ENCODE measurements around the gene NRM. TPM values are rescaled to one million over a fixed set of nuclear protein-coding genes. Genes with fewer than 3 reads are reported as not detected.
A peak's percentile ranks its signal among the peaks of the same experiment; 100 is the strongest.

NRM gene
- total and polyA plus RNA-seq, 2 of the 13 experiments (the other 11 are each of a cell fraction or from before 2014, with no cell fraction given), result 12.5 to 16.0 TPM

GRCh38 chr6:30647242-30648116 lies 43.3 kb downstream of the NRM start (continued):
- TF ChIP-seq, protein P1, sequence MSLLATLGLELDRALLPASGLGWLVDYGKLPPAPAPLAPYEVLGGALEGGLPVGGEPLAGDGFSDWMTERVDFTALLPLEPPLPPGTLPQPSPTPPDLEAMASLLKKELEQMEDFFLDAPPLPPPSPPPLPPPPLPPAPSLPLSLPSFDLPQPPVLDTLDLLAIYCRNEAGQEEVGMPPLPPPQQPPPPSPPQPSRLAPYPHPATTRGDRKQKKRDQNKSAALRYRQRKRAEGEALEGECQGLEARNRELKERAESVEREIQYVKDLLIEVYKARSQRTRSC (CRISPR knock-in tag; IDR thresholded peaks at IDR 0.05; ENCODE audit: low read depth), result no peak
- TF ChIP-seq ZBTB25 (CRISPR knock-in tag; IDR thresholded peaks at IDR 0.05) (0 out of 2 replicates have a peak, but pooled peaks have one; percentile 48), SMC3 (IDR thresholded peaks at IDR 0.05; ENCODE audit: low read length) (no peak), ZNF691 (CRISPR knock-in tag; IDR thresholded peaks at IDR 0.05; ENCODE audit: borderline replicate concordance, low read depth) (peak; percentile 80), ZNF619 (CRISPR knock-in tag; IDR thresholded peaks at IDR 0.05) (peak; percentile 98; the same call in 1 of the 2 replicates), ZNF543 (CRISPR knock-in tag; IDR thresholded peaks at IDR 0.05) (peak; percentile 93), SRY (CRISPR knock-in tag; IDR thresholded peaks at IDR 0.05) (peak; percentile 95), ZNF224 (CRISPR knock-in tag; IDR thresholded peaks at IDR 0.05) (peak; percentile 90; the same call in 1 of the 2 replicates), PHF20 (CRISPR knock-in tag; IDR thresholded peaks at IDR 0.05) (peak; percentile 77)
- TF ChIP-seq, protein P2, sequence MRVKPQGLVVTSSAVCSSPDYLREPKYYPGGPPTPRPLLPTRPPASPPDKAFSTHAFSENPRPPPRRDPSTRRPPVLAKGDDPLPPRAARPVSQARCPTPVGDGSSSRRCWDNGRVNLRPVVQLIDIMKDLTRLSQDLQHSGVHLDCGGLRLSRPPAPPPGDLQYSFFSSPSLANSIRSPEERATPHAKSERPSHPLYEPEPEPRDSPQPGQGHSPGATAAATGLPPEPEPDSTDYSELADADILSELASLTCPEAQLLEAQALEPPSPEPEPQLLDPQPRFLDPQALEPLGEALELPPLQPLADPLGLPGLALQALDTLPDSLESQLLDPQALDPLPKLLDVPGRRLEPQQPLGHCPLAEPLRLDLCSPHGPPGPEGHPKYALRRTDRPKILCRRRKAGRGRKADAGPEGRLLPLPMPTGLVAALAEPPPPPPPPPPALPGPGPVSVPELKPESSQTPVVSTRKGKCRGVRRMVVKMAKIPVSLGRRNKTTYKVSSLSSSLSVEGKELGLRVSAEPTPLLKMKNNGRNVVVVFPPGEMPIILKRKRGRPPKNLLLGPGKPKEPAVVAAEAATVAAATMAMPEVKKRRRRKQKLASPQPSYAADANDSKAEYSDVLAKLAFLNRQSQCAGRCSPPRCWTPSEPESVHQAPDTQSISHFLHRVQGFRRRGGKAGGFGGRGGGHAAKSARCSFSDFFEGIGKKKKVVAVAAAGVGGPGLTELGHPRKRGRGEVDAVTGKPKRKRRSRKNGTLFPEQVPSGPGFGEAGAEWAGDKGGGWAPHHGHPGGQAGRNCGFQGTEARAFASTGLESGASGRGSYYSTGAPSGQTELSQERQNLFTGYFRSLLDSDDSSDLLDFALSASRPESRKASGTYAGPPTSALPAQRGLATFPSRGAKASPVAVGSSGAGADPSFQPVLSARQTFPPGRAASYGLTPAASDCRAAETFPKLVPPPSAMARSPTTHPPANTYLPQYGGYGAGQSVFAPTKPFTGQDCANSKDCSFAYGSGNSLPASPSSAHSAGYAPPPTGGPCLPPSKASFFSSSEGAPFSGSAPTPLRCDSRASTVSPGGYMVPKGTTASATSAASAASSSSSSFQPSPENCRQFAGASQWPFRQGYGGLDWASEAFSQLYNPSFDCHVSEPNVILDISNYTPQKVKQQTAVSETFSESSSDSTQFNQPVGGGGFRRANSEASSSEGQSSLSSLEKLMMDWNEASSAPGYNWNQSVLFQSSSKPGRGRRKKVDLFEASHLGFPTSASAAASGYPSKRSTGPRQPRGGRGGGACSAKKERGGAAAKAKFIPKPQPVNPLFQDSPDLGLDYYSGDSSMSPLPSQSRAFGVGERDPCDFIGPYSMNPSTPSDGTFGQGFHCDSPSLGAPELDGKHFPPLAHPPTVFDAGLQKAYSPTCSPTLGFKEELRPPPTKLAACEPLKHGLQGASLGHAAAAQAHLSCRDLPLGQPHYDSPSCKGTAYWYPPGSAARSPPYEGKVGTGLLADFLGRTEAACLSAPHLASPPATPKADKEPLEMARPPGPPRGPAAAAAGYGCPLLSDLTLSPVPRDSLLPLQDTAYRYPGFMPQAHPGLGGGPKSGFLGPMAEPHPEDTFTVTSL (CRISPR knock-in tag; IDR thresholded peaks at IDR 0.05; ENCODE audit: borderline replicate concordance), result peak; percentile 31; the same call in 1 of the 2 replicates
- TF ChIP-seq, protein P3, sequence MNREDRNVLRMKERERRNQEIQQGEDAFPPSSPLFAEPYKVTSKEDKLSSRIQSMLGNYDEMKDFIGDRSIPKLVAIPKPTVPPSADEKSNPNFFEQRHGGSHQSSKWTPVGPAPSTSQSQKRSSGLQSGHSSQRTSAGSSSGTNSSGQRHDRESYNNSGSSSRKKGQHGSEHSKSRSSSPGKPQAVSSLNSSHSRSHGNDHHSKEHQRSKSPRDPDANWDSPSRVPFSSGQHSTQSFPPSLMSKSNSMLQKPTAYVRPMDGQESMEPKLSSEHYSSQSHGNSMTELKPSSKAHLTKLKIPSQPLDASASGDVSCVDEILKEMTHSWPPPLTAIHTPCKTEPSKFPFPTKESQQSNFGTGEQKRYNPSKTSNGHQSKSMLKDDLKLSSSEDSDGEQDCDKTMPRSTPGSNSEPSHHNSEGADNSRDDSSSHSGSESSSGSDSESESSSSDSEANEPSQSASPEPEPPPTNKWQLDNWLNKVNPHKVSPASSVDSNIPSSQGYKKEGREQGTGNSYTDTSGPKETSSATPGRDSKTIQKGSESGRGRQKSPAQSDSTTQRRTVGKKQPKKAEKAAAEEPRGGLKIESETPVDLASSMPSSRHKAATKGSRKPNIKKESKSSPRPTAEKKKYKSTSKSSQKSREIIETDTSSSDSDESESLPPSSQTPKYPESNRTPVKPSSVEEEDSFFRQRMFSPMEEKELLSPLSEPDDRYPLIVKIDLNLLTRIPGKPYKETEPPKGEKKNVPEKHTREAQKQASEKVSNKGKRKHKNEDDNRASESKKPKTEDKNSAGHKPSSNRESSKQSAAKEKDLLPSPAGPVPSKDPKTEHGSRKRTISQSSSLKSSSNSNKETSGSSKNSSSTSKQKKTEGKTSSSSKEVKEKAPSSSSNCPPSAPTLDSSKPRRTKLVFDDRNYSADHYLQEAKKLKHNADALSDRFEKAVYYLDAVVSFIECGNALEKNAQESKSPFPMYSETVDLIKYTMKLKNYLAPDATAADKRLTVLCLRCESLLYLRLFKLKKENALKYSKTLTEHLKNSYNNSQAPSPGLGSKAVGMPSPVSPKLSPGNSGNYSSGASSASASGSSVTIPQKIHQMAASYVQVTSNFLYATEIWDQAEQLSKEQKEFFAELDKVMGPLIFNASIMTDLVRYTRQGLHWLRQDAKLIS (CRISPR knock-in tag; IDR thresholded peaks at IDR 0.05), result 0 out of 2 replicates have a peak, but pooled peaks have one; percentile 67

Data from HepG2 (cell line).